Right cardiac atrium (tissue), 5 donors: ENCODE results near the gene FOXK1. TPM values are rescaled to one million over a fixed set of nuclear protein-coding genes. Genes with fewer than 3 reads are reported as not detected.

ENCODE experiments used
- ATAC-seq, 2 donors: fragments of 200-7000 bp; cut with Tn5 transposase; one replicate each; pipeline versions ENCODE4 v1.8.0 to v1.9.1; 2020; ENCODE audit warnings: moderate library complexity in 2 of 2, mild to moderate bottlenecking in 1 of 2
- DNase-seq, 3 donors: peaks; one replicate each; pipeline ENCODE4 v3.0.0-alpha.2; 2020
- H3K27ac ChIP-seq: one replicate; pipeline ENCODE4 v1.5.1; 2013; ENCODE audit warnings: mild to moderate bottlenecking, low read length, control low read depth, moderate library complexity
- H3K27me3 ChIP-seq: one replicate; pipeline ENCODE4 v1.6.1; 2013; ENCODE audit not compliant: control insufficient read depth, insufficient read depth
- H3K4me1 ChIP-seq: one replicate; pipeline ENCODE4 v1.6.1; 2013; ENCODE audit warnings: low read length; ENCODE audit not compliant: control insufficient read depth, insufficient read depth
- H3K4me3 ChIP-seq: one replicate; pipeline ENCODE4 v1.5.1; 2013; ENCODE audit warnings: low read length, control low read depth
- H3K9me3 ChIP-seq: one replicate; pipeline ENCODE4 v1.6.1; 2013; ENCODE audit warnings: low read length; ENCODE audit not compliant: control insufficient read depth
- WGBS: extraction: QIAGEN DNeasy Blood & Tissue Kit; methylation state at CpG from one replicate; pipeline ENCODE4 v1.1.7; 2013; 5-methylcytosine and 5-hydroxymethylcytosine counted together
- intact Hi-C, 4 donors: fragments of 100-400 bp; cut with DNase I; formaldehyde crosslinking; loops; one replicate each; pipeline versions ENCODE4 v1.11.0 to v1.14.0; 2022 to 2023
- polyA plus RNA-seq: library from polyadenylated mRNA; stranded (reverse); fragments of 200-250 nt; gene quantifications from one replicate; pipeline ENCODE4 v1.2.3, GENCODE V29; 2013
- total RNA-seq, 4 donors: library from RNA; stranded (reverse); fragmentation: NEBNext Ultra II Directional; extraction: Animal tissue kit (Norgen Biotek cat#: 25700); gene quantifications; one replicate each; pipeline ENCODE4 v1.2.1, GENCODE V29; 2021
- donor health status: healthy with polysubstance abuse.
- donor health status: DM: no; HTN: yes; CAD: no.
- donor health status: DM: no; HTN: no; CAD: no.
- donor health status: DM: no; HTN: yes; CAD: no; lungs with severe emphysema.
- donor health status: DM: yes; HTN: yes; CAD: no.

The FOXK1 gene
- total and polyA plus RNA-seq, 5 donors: 10.9 to 22.4 (median 18.1) TPM

DNA sequence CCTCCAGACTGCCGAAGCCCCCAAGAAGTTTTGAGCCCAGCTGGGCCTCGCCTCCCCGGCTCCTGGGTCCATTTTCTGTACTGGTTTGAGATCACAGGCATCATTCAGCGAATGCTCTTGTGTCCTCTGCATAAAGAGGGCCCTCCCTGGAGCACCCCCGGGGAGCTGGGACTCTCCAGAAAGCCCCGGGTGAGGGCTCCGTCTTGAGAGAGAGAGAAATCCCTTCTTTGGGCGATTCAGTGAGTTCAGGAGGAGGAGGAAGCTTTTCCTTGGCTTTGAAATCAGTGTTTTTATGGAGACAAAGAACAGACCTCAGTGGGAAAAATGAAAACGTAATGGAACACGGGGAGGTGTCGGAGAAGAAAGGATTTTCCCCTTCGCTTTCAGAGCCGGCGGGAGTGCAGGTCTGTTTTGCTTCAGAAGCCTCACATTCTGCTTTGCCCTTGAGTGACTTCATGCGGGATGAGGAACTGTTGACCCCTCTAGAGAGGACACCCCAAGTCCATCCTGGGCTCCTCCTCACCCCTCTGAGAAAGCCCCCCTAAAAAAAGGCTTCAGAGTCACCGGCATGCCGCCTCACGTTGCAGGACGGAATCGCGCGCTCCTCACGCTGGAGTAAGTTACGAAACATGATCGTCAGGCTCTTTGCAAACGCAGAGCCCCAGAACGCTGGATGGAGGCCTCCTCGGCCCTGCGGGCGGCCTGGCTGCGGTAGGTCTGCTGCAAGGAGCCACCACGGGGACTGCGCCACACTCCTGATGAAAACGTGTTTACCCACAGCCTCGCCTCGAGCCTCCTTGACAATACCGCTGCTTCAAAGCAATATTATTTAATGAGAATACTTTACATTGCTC, 84.8 kb downstream of the FOXK1 start:
- DNase-seq: peak in 1 of 3 donors; percentile 54
- Histone ChIP-seq H3K27ac (no peak overlapping the region), H3K9me3 (no peaks in the 10 kb centered on the region), H3K4me3 (no peak overlapping the region), H3K4me1 (no peaks in the 10 kb centered on the region), H3K27me3 (no peaks in the 10 kb centered on the region)
- no peak for ATAC-seq
- 90% methylated on average over 37 of the region's 37 CpGs for WGBS
- intact Hi-C loops: no loop called here

GRCh38 chr7:4768597-4769569, 86.8 kb downstream of the FOXK1 start:
- intact Hi-C loops: no loop called here
- 83% methylated on average over 27 of the region's 27 CpGs for WGBS
- Histone ChIP-seq H3K27me3 (no peaks in the 10 kb centered on the region), H3K4me3 (no peak overlapping the region), H3K9me3 (no peaks in the 10 kb centered on the region), H3K4me1 (no peaks in the 10 kb centered on the region), H3K27ac (no peak overlapping the region)
- ATAC-seq (no peak), DNase-seq (peak in 2 of 3 donors; percentile 40 to 44)

DNA sequence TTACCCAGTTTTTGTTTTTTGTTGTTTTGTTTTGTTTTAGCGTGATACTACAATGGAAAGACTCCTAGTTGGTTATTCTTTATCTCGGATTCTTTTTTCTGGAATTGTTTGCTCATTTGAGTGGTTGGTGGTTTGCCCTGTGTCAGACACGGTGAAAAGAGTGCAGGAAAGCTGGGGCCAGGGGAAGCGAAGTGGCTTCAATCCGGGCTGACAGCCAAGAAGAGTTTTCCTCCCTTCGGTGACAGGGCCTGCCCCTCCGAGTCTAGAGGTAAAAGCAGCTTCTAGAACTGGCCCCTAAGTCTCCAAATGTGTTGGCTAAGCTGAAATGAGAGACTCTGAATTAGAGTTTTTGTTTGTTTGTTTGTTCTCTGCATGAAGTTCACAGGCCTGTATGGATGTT, 87.7 kb downstream of the FOXK1 start:
- H3K27me3 ChIP-seq: no peaks in the 10 kb centered on the region
- intact Hi-C loops: no loop called here
- no peak for ATAC-seq
- no peak overlapping the region for H3K4me3 ChIP-seq
- no peak overlapping the region for H3K27ac ChIP-seq
- 23% methylated on average over 7 of the region's 7 CpGs for WGBS
- peaks cover 3% of the 10 kb centered on the region for H3K4me1 ChIP-seq
- DNase-seq: peak in 1 of 3 donors; percentile 40
- H3K9me3 ChIP-seq: no peaks in the 10 kb centered on the region

- ATAC-seq (no peak), DNase-seq (peak in 2 of 3 donors; percentile 34 to 62)
- intact Hi-C loops: no loop called here
- Histone ChIP-seq H3K27me3 (no peaks in the 10 kb centered on the region), H3K4me1 (peaks cover 3% of the 10 kb centered on the region), H3K4me3 (no peak overlapping the region), H3K27ac (no peak overlapping the region), H3K9me3 (no peaks in the 10 kb centered on the region)
- 65% methylated on average over 9 of the region's 9 CpGs for WGBS
These were observed 88.8 kb downstream of the FOXK1 start for GRCh38 chr7:4770886-4771285.

- Histone ChIP-seq H3K4me3 (no peak overlapping the region), H3K27me3 (no peaks in the 10 kb centered on the region), H3K4me1 (peaks cover 5% of the 10 kb centered on the region), H3K9me3 (no peaks in the 10 kb centered on the region), H3K27ac (no peak overlapping the region)
- DNase-seq (peak in 2 of 3 donors; percentile 38 to 60), ATAC-seq (no peak)
- intact Hi-C loops: no loop called here
- 88% methylated on average over 9 of the region's 9 CpGs for WGBS
These were observed 89.6 kb downstream of the FOXK1 start for GRCh38 chr7:4771737-4772136.

GRCh38 chr7:4772306-4772705, 90.2 kb downstream of the FOXK1 start:
- no peak for ATAC-seq
- intact Hi-C loops: no loop called here

GRCh38 chr7:4774007-4774406, 91.9 kb downstream of the FOXK1 start:
- no peak overlapping the region for H3K27ac ChIP-seq
- H3K27me3 ChIP-seq: no peaks in the 10 kb centered on the region
- intact Hi-C loops: no loop called here
- ATAC-seq: no peak
- peaks cover 6% of the 10 kb centered on the region for H3K4me1 ChIP-seq
- peak in 2 of 3 donors; percentile 40 to 47 for DNase-seq
- 85% methylated on average over 12 of the region's 12 CpGs for WGBS
- no peaks in the 10 kb centered on the region for H3K9me3 ChIP-seq
- no peak overlapping the region for H3K4me3 ChIP-seq

More at GRCh38 chr7:4772306-4772705, 90.2 kb downstream of the FOXK1 start:
- 95% methylated on average over 6 of the region's 6 CpGs for WGBS
- Histone ChIP-seq H3K27ac (no peak overlapping the region), H3K4me3 (no peak overlapping the region), H3K9me3 (no peaks in the 10 kb centered on the region), H3K27me3 (no peaks in the 10 kb centered on the region), H3K4me1 (peaks cover 6% of the 10 kb centered on the region)
- peak in 2 of 3 donors; percentile 30 for DNase-seq

- Histone ChIP-seq H3K9me3 (no peaks in the 10 kb centered on the region), H3K27ac (peak overlapping the region; percentile 86), H3K4me1 (peaks cover 6% of the 10 kb centered on the region), H3K4me3 (peak overlapping the region; percentile 63), H3K27me3 (no peaks in the 10 kb centered on the region)
- ATAC-seq (peak; percentile 32 to 40), DNase-seq (peak in 2 of 3 donors; percentile 74 to 78)
- 8% methylated on average over 24 of the region's 24 CpGs for WGBS
- intact Hi-C loops: no loop called here
These were observed 92.7 kb downstream of the FOXK1 start for GRCh38 chr7:4774658-4775249.

- H3K4me1 ChIP-seq: peaks cover 6% of the 10 kb centered on the region
- peak; percentile 97 to 98 for ATAC-seq
- H3K4me3 ChIP-seq: peak within 1 kb of the TSS; percentile 63
- no peaks in the 10 kb centered on the region for H3K9me3 ChIP-seq
- intact Hi-C loops: no loop called here
- no peaks in the 10 kb centered on the region for H3K27me3 ChIP-seq
- peak; percentile 98 to 99 (median 99) for DNase-seq
- WGBS: under 1% methylated on average over 55 of the region's 55 CpGs
- H3K27ac ChIP-seq: peak within 1 kb of the TSS; percentile 86
These were observed 93.3 kb downstream of the FOXK1 start, which contains the start of gene AP5Z1 for GRCh38 chr7:4775250-4775847. AP5Z1 (plus strand) TSS chr7:4775623; CDS start chr7:4775716, 93 bp downstream.

DNA sequence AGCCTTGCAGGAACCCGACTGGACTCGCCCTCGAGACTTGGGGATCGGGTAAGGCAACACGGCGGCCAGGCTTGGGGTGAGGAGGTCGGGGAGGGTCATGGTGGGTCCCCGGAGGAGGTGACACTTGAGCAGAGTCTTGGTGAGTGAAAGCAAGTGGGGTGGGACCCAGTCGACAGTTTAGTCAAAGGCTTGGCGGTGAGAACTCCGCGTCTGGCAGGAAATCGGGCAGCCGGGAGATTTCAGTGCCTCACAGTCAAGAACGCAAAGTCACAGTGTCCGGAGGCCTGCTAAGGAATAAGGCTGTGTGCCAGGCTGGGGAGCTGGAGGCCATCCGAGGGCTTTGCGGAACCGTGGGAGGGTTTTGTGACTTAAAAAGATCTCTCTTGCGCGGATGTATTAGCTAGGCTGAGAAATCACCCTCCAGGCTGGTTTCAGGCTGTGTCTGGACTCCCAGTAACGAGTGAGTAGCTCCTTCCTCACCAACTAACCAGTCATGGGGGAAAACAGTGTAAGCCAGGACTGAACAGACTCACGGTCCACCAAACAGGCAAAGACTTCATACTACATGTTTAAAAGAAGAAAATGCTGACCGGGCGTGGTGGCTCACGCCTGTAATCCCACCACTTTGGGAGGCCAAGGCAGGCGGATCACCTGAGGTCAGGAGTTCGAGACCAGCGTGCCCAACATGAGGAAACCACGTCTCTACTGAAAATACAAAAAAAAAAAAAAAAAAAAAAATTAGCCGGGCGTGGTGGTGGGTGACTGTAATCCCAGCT, 93.9 kb downstream of the FOXK1 start:
- intact Hi-C loops: no loop called here
- WGBS: 23% methylated on average over 32 of the region's 32 CpGs
- Histone ChIP-seq H3K27me3 (no peaks in the 10 kb centered on the region), H3K27ac (peak overlapping the region; percentile 79), H3K4me1 (peaks cover 6% of the 10 kb centered on the region), H3K9me3 (no peaks in the 10 kb centered on the region), H3K4me3 (peak overlapping the region; percentile 63)
- peak; percentile 30 to 48 for ATAC-seq
- DNase-seq: peak in 1 of 3 donors; percentile 37
